ENCODE results near the gene TMEM126B. TPM values are rescaled to one million over a fixed set of nuclear protein-coding genes. Genes with fewer than 3 reads are reported as not detected.
A peak's percentile ranks its signal among the peaks of the same experiment; 100 is the strongest.
"Not testable (repeated sequence)": the region's sequence is repeated elsewhere in the genome, so short reads cannot be mapped to it uniquely, and the experiment has no call there.

TMEM126B gene
- total RNA-seq, 2 donors from 2014 or later, result 24.5 to 25.4 TPM

GRCh38 chr11:85658180-85658579, 29.8 kb downstream of the TMEM126B start:
- Mint-ChIP-seq H3K27me3 (no peaks in the 10 kb centered on the region), H3K4me3 (no peak overlapping the region), H3K4me1 (peaks cover 26% of the 10 kb centered on the region), H3K27ac (peak overlapping the region; percentile 86), H3K36me3 (ENCODE audit: low read depth) (no peaks in the 10 kb centered on the region)
- no peaks in the 10 kb centered on the region for H3K9me3 ChIP-seq (ENCODE audit: control insufficient read depth, low read length, poor library complexity, severe bottlenecking)
- no peak for ATAC-seq
- no peak for DNase-seq

GRCh38 chr11:85661972-85662664, 33.7 kb downstream of the TMEM126B start:
- ATAC-seq (no peak), DNase-seq (no peak)
- Mint-ChIP-seq H3K4me3 (peak overlapping the region; percentile 56), H3K27ac (peak overlapping the region; percentile 100), H3K4me1 (peaks cover 34% of the 10 kb centered on the region), H3K36me3 (ENCODE audit: low read depth) (peaks cover 3% of the 10 kb centered on the region), H3K27me3 (no peaks in the 10 kb centered on the region)
- no peaks in the 10 kb centered on the region for H3K9me3 ChIP-seq (ENCODE audit: control insufficient read depth, low read length, poor library complexity, severe bottlenecking)

GRCh38 chr11:85663080-85663752, 34.8 kb downstream of the TMEM126B start:
- Mint-ChIP-seq H3K27ac (peak overlapping the region; percentile 100), H3K36me3 (ENCODE audit: low read depth) (peaks cover 3% of the 10 kb centered on the region), H3K4me3 (peak overlapping the region; percentile 100), H3K4me1 (peaks cover 34% of the 10 kb centered on the region), H3K27me3 (no peaks in the 10 kb centered on the region)
- DNase-seq (no peak), ATAC-seq (peak; percentile 27)
- H3K9me3 ChIP-seq (ENCODE audit: control insufficient read depth, low read length, poor library complexity, severe bottlenecking), result no peaks in the 10 kb centered on the region

GRCh38 chr11:85663753-85664614, 35.6 kb downstream of the TMEM126B start:
- H3K36me3 Mint-ChIP-seq (ENCODE audit: low read depth), result peaks cover 3% of the 10 kb centered on the region
- ATAC-seq (peak; percentile 87), DNase-seq (peak; percentile 81 to 88 (median 86))
- H3K27me3 Mint-ChIP-seq, result no peaks in the 10 kb centered on the region
- peak overlapping the region; percentile 100 for H3K27ac Mint-ChIP-seq
- no peaks in the 10 kb centered on the region for H3K9me3 ChIP-seq (ENCODE audit: control insufficient read depth, low read length, poor library complexity, severe bottlenecking)
- H3K4me3 Mint-ChIP-seq, result peak overlapping the region; percentile 100
- peaks cover 34% of the 10 kb centered on the region for H3K4me1 Mint-ChIP-seq

GRCh38 chr11:85664615-85665481, 36.5 kb downstream of the TMEM126B start, which contains the start of gene CREBZF:
Gene CREBZF, minus strand, starts transcription at chr11:85665129. Its CDS starts 254 bp downstream, at chr11:85664875.
- no peaks in the 10 kb centered on the region for H3K9me3 ChIP-seq (ENCODE audit: control insufficient read depth, low read length, poor library complexity, severe bottlenecking)
- peaks cover 30% of the 10 kb centered on the region for H3K4me1 Mint-ChIP-seq
- peaks cover 3% of the 10 kb centered on the region for H3K36me3 Mint-ChIP-seq (ENCODE audit: low read depth)
- peak within 1 kb of the TSS; percentile 100 for H3K4me3 Mint-ChIP-seq
- peak within 1 kb of the TSS; percentile 100 for H3K27ac Mint-ChIP-seq
- ATAC-seq (peak; percentile 70), DNase-seq (peak; percentile 79 to 83 (median 82))
- H3K27me3 Mint-ChIP-seq, result no peaks in the 10 kb centered on the region

GRCh38 chr11:85665733-85666132, 37.3 kb downstream of the TMEM126B start:
- peaks cover 4% of the 10 kb centered on the region for H3K27me3 Mint-ChIP-seq
- H3K4me3 Mint-ChIP-seq, result peak overlapping the region; percentile 33
- H3K36me3 Mint-ChIP-seq (ENCODE audit: low read depth), result peaks cover 3% of the 10 kb centered on the region
- DNase-seq (no peak), ATAC-seq (no peak)
- H3K9me3 ChIP-seq (ENCODE audit: control insufficient read depth, low read length, poor library complexity, severe bottlenecking), result no peaks in the 10 kb centered on the region
- H3K27ac Mint-ChIP-seq, result peak overlapping the region; percentile 100
- peaks cover 24% of the 10 kb centered on the region for H3K4me1 Mint-ChIP-seq

- Mint-ChIP-seq H3K4me1 (peaks cover 19% of the 10 kb centered on the region), H3K36me3 (ENCODE audit: low read depth) (peaks cover 3% of the 10 kb centered on the region), H3K27me3 (peaks cover 9% of the 10 kb centered on the region), H3K27ac (no peak overlapping the region), H3K4me3 (no peak overlapping the region)
- ATAC-seq (no peak), DNase-seq (no peak)
- no peaks in the 10 kb centered on the region for H3K9me3 ChIP-seq (ENCODE audit: control insufficient read depth, low read length, poor library complexity, severe bottlenecking)
Observed at GRCh38 chr11:85666687-85667086, 38.3 kb downstream of the TMEM126B start.

GRCh38 chr11:85668157-85668556, 39.8 kb downstream of the TMEM126B start:
- H3K27me3 Mint-ChIP-seq, result peaks cover 9% of the 10 kb centered on the region
- no peak overlapping the region for H3K4me3 Mint-ChIP-seq
- peaks cover 14% of the 10 kb centered on the region for H3K4me1 Mint-ChIP-seq
- H3K9me3 ChIP-seq (ENCODE audit: control insufficient read depth, low read length, poor library complexity, severe bottlenecking), result no peaks in the 10 kb centered on the region
- ATAC-seq (no peak), DNase-seq (no peak)
- peaks cover 3% of the 10 kb centered on the region for H3K36me3 Mint-ChIP-seq (ENCODE audit: low read depth)
- no peak overlapping the region for H3K27ac Mint-ChIP-seq

- H3K36me3 Mint-ChIP-seq (ENCODE audit: low read depth); H3K9me3 ChIP-seq (ENCODE audit: control insufficient read depth, low read length, poor library complexity, severe bottlenecking); H3K27ac Mint-ChIP-seq; H3K4me3 Mint-ChIP-seq; H3K27me3 Mint-ChIP-seq; H3K4me1 Mint-ChIP-seq; ATAC-seq; DNase-seq: not testable (repeated sequence)
Observed at GRCh38 chr11:85670949-85671663, 42.7 kb downstream of the TMEM126B start.

GRCh38 chr11:85672105-85672902, 43.9 kb downstream of the TMEM126B start:
- no peak overlapping the region for H3K4me3 Mint-ChIP-seq
- no peaks in the 10 kb centered on the region for H3K9me3 ChIP-seq (ENCODE audit: control insufficient read depth, low read length, poor library complexity, severe bottlenecking)
- H3K36me3 Mint-ChIP-seq (ENCODE audit: low read depth), result no peaks in the 10 kb centered on the region
- DNase-seq (no peak), ATAC-seq (no peak)
- no peaks in the 10 kb centered on the region for H3K4me1 Mint-ChIP-seq
- H3K27ac Mint-ChIP-seq, result no peak overlapping the region
- peaks cover 9% of the 10 kb centered on the region for H3K27me3 Mint-ChIP-seq

- no peaks in the 10 kb centered on the region for H3K9me3 ChIP-seq (ENCODE audit: control insufficient read depth, low read length, poor library complexity, severe bottlenecking)
- DNase-seq, result no peak
- Mint-ChIP-seq H3K36me3 (ENCODE audit: low read depth) (no peaks in the 10 kb centered on the region), H3K4me3 (no peak overlapping the region), H3K27ac (no peak overlapping the region), H3K4me1 (no peaks in the 10 kb centered on the region), H3K27me3 (peaks cover 9% of the 10 kb centered on the region)
- ATAC-seq, result no peak
Observed at GRCh38 chr11:85673393-85673792, 45.0 kb downstream of the TMEM126B start.
